ENCODE measurements around the gene KBTBD7.

Gene KBTBD7

GRCh38 chr13:41148419-41149283 lies 45.7 kb downstream of the KBTBD7 start:
- DNase-seq (ENCODE audit: low spot score in 2 of 2) (no peak), ATAC-seq (replicated peaks; ENCODE audit: extremely low read depth, poor library complexity, severe bottlenecking) (no peak)
- no peaks in the 10 kb centered on the region for H3K27me3 Mint-ChIP-seq
- no peaks in the 10 kb centered on the region for H3K4me1 Mint-ChIP-seq
- no peak overlapping the region for H3K4me3 Mint-ChIP-seq
- H3K27ac Mint-ChIP-seq (ENCODE audit: low read depth): no peak overlapping the region
- H3K36me3 Mint-ChIP-seq (ENCODE audit: insufficient read depth): no peaks in the 10 kb centered on the region
- H3K9me3 Mint-ChIP-seq: peaks cover 28% of the 10 kb centered on the region

- peaks cover 17% of the 10 kb centered on the region for H3K9me3 Mint-ChIP-seq
- no peak overlapping the region for H3K27ac Mint-ChIP-seq (ENCODE audit: low read depth)
- peaks cover 2% of the 10 kb centered on the region for H3K36me3 Mint-ChIP-seq (ENCODE audit: insufficient read depth)
- no peak overlapping the region for H3K4me3 Mint-ChIP-seq
- ATAC-seq (replicated peaks; ENCODE audit: extremely low read depth, poor library complexity, severe bottlenecking) (no peak), DNase-seq (ENCODE audit: low spot score in 2 of 2) (no peak)
- H3K4me1 Mint-ChIP-seq: no peaks in the 10 kb centered on the region
- no peaks in the 10 kb centered on the region for H3K27me3 Mint-ChIP-seq
These were observed 49.0 kb downstream of the KBTBD7 start for GRCh38 chr13:41145136-41145908.

- DNase-seq (ENCODE audit: low spot score in 2 of 2): no peak
- no peak overlapping the region for H3K4me3 Mint-ChIP-seq
- H3K9me3 Mint-ChIP-seq: peaks cover 14% of the 10 kb centered on the region
- no peaks in the 10 kb centered on the region for H3K27me3 Mint-ChIP-seq
- no peak for ATAC-seq (replicated peaks; ENCODE audit: extremely low read depth, poor library complexity, severe bottlenecking)
- H3K36me3 Mint-ChIP-seq (ENCODE audit: insufficient read depth): peaks cover 2% of the 10 kb centered on the region
- peaks cover 5% of the 10 kb centered on the region for H3K4me1 Mint-ChIP-seq
- H3K27ac Mint-ChIP-seq (ENCODE audit: low read depth): no peak overlapping the region
These were observed 49.8 kb downstream of the KBTBD7 start for GRCh38 chr13:41144576-41144975.

Data from central memory CD8-positive, alpha-beta T cell (primary cell).